HL-60 (cell line): ENCODE data around the gene GAL3ST1.
A peak's percentile ranks its signal among the peaks of the same experiment; 100 is the strongest.

Source experiments
- DNase-seq, 2 experiments: peaks; one replicate each; pipeline ENCODE4 v3.0.0-alpha.2; 2010 to 2020; ENCODE audit warnings: low read depth in 1 of 2, low spot score in 1 of 2
- H3K27ac ChIP-seq: fragments of 250-450 bp; sonication (Bioruptor Pico); replicated peaks from 2 replicates; pipeline ENCODE4 v1.5.1; 2020; ENCODE audit warnings: mild to moderate bottlenecking, moderate library complexity
- H3K27me3 ChIP-seq: fragments of 250-450 bp; sonication (Bioruptor Pico); 2 replicates; pipeline ENCODE4 v1.5.1; 2021; ENCODE audit warnings: mild to moderate bottlenecking, moderate library complexity; ENCODE audit not compliant: insufficient read depth, poor library complexity, severe bottlenecking
- H3K4me3 ChIP-seq: replicated peaks from 2 replicates; pipeline ENCODE4 v1.5.1; 2011; ENCODE audit warnings: mild to moderate bottlenecking, control low read depth, low read length; ENCODE audit not compliant: insufficient read depth
- GABPA ChIP-seq: IDR thresholded peaks from 2 replicates; pipeline ENCODE4 v1.6.1; 2012; ENCODE audit warnings: low read depth
- POLR2AphosphoS5 ChIP-seq: IDR thresholded peaks from 2 replicates; pipeline ENCODE4 v1.6.1; 2012; ENCODE audit warnings: low read depth
- SPI1 ChIP-seq: IDR thresholded peaks from 2 replicates; pipeline ENCODE4 v1.6.1; 2012; ENCODE audit warnings: low read depth, mild to moderate bottlenecking, borderline replicate concordance
- TF ChIP-seq, protein P1 (sequence below): IDR thresholded peaks from 2 replicates; pipeline ENCODE4 v1.6.1; 2012; ENCODE audit warnings: low read depth; ENCODE audit not compliant: insufficient replicate concordance
- TF ChIP-seq, protein P2 (sequence below): IDR thresholded peaks from one replicate; pipeline ENCODE4 v1.5.1; 2011; ENCODE audit warnings: low read length, control low read depth, inconsistent platforms; ENCODE audit not compliant: insufficient read depth

The GAL3ST1 gene

DNA sequence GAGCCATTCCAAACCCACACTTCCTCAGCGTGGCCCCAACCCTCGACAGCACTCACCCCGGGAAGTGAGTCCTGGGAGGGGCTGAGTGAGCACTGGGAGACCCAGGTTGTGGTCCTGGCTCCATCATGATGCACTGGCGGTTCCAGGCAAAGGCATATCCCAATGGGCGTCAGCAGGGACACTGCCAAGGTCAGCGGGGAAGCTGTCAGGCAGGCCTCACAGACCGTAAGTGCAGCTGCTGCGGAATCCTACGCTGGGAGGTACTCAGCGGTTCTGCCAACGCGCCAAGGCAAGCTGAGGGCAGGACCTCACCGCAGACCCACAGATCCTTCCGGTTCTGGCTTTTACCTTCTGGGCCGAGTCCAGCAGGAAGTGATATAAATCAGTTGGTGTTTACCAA lies 1.4 kb upstream of the GAL3ST1 start:
- no peak for DNase-seq
- Histone ChIP-seq H3K4me3 (no peak overlapping the region), H3K27ac (no peak overlapping the region), H3K27me3 (no peaks in the 10 kb centered on the region)
- TF ChIP-seq, protein P1, sequence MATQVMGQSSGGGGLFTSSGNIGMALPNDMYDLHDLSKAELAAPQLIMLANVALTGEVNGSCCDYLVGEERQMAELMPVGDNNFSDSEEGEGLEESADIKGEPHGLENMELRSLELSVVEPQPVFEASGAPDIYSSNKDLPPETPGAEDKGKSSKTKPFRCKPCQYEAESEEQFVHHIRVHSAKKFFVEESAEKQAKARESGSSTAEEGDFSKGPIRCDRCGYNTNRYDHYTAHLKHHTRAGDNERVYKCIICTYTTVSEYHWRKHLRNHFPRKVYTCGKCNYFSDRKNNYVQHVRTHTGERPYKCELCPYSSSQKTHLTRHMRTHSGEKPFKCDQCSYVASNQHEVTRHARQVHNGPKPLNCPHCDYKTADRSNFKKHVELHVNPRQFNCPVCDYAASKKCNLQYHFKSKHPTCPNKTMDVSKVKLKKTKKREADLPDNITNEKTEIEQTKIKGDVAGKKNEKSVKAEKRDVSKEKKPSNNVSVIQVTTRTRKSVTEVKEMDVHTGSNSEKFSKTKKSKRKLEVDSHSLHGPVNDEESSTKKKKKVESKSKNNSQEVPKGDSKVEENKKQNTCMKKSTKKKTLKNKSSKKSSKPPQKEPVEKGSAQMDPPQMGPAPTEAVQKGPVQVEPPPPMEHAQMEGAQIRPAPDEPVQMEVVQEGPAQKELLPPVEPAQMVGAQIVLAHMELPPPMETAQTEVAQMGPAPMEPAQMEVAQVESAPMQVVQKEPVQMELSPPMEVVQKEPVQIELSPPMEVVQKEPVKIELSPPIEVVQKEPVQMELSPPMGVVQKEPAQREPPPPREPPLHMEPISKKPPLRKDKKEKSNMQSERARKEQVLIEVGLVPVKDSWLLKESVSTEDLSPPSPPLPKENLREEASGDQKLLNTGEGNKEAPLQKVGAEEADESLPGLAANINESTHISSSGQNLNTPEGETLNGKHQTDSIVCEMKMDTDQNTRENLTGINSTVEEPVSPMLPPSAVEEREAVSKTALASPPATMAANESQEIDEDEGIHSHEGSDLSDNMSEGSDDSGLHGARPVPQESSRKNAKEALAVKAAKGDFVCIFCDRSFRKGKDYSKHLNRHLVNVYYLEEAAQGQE, result no peak
- TF ChIP-seq SPI1 (no peak), POLR2AphosphoS5 (no peak)
- TF ChIP-seq, protein P2, sequence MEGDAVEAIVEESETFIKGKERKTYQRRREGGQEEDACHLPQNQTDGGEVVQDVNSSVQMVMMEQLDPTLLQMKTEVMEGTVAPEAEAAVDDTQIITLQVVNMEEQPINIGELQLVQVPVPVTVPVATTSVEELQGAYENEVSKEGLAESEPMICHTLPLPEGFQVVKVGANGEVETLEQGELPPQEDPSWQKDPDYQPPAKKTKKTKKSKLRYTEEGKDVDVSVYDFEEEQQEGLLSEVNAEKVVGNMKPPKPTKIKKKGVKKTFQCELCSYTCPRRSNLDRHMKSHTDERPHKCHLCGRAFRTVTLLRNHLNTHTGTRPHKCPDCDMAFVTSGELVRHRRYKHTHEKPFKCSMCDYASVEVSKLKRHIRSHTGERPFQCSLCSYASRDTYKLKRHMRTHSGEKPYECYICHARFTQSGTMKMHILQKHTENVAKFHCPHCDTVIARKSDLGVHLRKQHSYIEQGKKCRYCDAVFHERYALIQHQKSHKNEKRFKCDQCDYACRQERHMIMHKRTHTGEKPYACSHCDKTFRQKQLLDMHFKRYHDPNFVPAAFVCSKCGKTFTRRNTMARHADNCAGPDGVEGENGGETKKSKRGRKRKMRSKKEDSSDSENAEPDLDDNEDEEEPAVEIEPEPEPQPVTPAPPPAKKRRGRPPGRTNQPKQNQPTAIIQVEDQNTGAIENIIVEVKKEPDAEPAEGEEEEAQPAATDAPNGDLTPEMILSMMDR, result no peak

DNA sequence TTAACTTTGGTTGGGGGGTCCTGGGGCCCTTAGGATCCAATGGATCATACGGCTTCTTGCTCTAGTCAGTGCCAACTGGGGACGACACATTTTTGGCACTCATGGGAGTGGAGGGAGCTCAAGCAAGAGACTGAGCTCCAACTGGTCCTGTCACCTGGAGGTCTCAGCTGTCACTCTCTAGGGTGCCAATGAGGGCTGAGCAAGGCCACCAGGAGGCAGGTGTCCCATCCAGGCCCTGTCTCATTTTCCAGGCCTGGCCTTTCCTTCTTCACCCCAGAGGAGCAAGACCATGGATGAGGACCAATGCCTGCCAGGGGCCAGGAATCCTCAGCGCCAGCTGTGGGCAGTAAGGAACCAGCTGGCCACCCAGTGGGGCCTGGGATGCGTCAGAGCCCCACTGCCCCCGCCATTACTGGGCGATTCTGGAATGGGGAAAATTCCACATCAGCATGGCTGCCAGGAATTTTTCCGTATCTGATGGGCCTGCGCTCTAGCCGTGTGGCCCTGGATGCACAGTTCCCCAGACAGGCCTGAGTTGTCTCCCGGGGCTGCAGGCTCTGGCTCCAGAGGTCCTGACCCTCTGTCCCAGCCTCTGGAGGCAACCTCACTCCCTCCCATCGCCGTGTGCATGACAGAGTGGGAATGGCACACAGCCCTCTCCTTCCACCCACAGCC lies 669 bp upstream of the GAL3ST1 start:
- no peak overlapping the region for H3K27ac ChIP-seq
- no peak overlapping the region for H3K4me3 ChIP-seq
- no peak for TF ChIP-seq GABPA
- peak; percentile 16; the same call in 1 of the 2 replicates for TF ChIP-seq POLR2AphosphoS5
- H3K27me3 ChIP-seq, result no peaks in the 10 kb centered on the region
- DNase-seq, result no peak

DNA sequence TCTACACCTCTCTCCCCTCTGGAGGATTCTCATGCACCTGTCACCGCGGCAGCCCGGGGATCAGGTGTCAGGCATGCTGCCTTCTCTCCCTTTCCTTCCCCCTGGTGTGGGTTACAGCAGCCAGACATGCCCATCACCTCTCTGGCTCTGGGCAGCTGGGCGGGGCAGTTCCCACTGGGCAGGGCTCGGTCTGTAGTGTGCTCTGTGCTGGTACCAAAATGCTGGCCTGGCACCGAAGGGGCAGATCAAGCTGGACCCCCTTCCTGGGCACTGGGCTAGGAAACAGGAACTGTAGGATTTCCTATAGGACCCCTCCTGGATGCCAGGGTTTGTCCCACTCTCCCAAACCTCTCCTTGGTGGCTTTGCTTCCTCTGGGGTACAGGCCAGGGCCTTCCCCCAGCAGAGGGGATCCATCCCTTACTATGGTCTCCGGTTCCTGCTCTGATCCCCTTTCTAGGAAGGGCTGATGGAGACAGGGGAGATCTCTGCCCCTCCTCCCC lies 821 bp downstream of the GAL3ST1 start:
- Histone ChIP-seq H3K27ac (no peak overlapping the region), H3K27me3 (no peaks in the 10 kb centered on the region), H3K4me3 (no peak overlapping the region)
- no peak for DNase-seq
- TF ChIP-seq, protein P1, result no peak
- TF ChIP-seq GABPA (no peak), SPI1 (no peak)

DNA sequence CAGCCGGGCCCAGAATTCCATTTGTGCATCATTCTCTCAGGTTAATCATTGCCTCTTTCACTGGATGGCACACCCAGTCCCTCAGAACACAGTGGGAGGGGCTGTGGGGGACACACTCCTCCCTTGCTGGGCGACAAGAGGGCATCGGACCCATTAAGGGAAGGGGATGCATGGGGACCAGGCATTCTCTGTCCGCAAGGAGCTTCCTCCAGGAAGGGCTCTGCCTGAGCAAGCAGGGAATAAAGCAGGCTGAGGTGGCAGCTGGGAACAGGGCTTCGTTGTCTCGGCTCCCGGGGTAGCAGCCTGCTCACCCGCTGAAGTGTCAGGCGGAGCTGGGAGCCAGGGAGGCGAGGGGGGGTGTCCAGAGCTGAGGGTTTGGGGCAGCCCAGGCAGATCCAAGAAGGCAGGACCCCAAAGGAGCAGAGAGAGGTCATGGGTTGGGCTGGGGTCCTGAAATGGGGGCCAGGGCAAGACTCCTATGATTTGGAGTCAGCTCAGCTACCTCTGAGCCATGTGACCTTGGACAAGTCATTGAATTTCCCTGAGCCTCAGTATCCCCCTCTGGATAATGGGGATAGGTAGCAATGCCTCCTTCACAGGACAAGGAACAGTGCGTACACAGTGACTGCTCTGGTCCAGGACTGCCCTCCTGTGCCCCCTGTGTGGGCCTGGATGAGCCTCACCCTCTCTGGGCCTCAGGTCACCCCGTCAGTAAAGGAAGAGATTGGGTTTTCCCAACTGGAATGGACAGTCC lies 1.4 kb downstream of the GAL3ST1 start:
- H3K27ac ChIP-seq, result no peak overlapping the region
- H3K27me3 ChIP-seq, result no peaks in the 10 kb centered on the region
- no peak for DNase-seq
- TF ChIP-seq SPI1 (no peak), GABPA (no peak), POLR2AphosphoS5 (no peak)
- TF ChIP-seq, protein P2, result no peak
- TF ChIP-seq, protein P1, result no peak
- H3K4me3 ChIP-seq, result no peak overlapping the region
